ENCODE data around the gene TMEM181. TPM values are rescaled to one million over a fixed set of nuclear protein-coding genes. Genes with fewer than 3 reads are reported as not detected.

Gene TMEM181
- polyA plus RNA-seq, 1 of the 3 experiments (the other 2 are of a cell fraction): 19.5 TPM

GRCh38 chr6:158639056-158639455, 79.2 kb downstream of the TMEM181 start (continued):
- TF ChIP-seq ZBTB33 (IDR thresholded peaks at IDR 0.05; ENCODE audit: borderline replicate concordance, low read depth) (no peak), GATA2 (CRISPR knock-in tag; IDR thresholded peaks at IDR 0.05) (no peak), USF2 (IDR thresholded peaks at IDR 0.05; ENCODE audit: borderline replicate concordance, low read depth, low read length) (no peak), JUND (IDR thresholded peaks at IDR 0.05) (no peak), RXRA (IDR thresholded peaks at IDR 0.05; ENCODE audit: borderline replicate concordance, low read depth) (no peak), REST (IDR thresholded peaks at IDR 0.05; ENCODE audit: low read depth, low read length) (no peak), EZH2phosphoT487 (IDR thresholded peaks at IDR 0.05; ENCODE audit: borderline replicate concordance, low read depth) (no peak), PBX3 (IDR thresholded peaks at IDR 0.05) (no peak)

- Histone ChIP-seq H4K20me1 (ENCODE audit: insufficient read depth) (peaks cover 39% of the 10 kb centered on the region), H3K9me2 (no peaks in the 10 kb centered on the region), H3K4me1 (ENCODE audit: control insufficient read depth in 1 of 2, insufficient read depth in 2 of 2, low read depth in 1 of 2, low read length in 1 of 2) (peaks cover 13 to 33% of the 10 kb centered on the region in 2 experiments; a peak in 3 of 4 replicates), H3K36me3 (replicated peaks in 1 of 2; ENCODE audit: control insufficient read depth in 1 of 2, insufficient read depth in 2 of 2, low read length in 1 of 2) (peaks cover 25 to 38% of the 10 kb centered on the region in 2 experiments), H3K27me3 (ENCODE audit: insufficient read depth) (no peaks in the 10 kb centered on the region), H3K9ac (0 out of 2 replicates have a peak overlapping the region, but pooled peaks have one; percentile 2), H3K4me3 (ENCODE audit: low read depth in 2 of 2, low read length in 1 of 2) (0 out of 4 replicates have a peak overlapping the region, but pooled peaks of 1 of the 2 experiments have one; percentile 0), H3K27ac (ENCODE audit: low read depth in 2 of 2, low read length in 1 of 2) (no peak overlapping the region), H3K9me3 (no peaks in the 10 kb centered on the region), H2AFZ (ENCODE audit: low read depth) (no peak overlapping the region), H3F3A (replicated peaks; ENCODE audit: insufficient read depth) (peaks cover 31% of the 10 kb centered on the region), H3K79me2 (ENCODE audit: insufficient read depth) (peaks cover 80% of the 10 kb centered on the region), H3K4me2 (peak overlapping the region; percentile 85)
- no peak for TF ChIP-seq TEAD4 (IDR thresholded peaks at IDR 0.05; ENCODE audit: borderline replicate concordance, insufficient read depth)
- no peak for TF ChIP-seq SMC3 (IDR thresholded peaks at IDR 0.05; ENCODE audit: low read depth, low read length)
- TF ChIP-seq EZH2phosphoT487 (IDR thresholded peaks at IDR 0.05; ENCODE audit: borderline replicate concordance, low read depth): no peak
- no peak for TF ChIP-seq NFIC (IDR thresholded peaks at IDR 0.05; ENCODE audit: borderline replicate concordance)
- TF ChIP-seq FOXJ3 (CRISPR knock-in tag; IDR thresholded peaks at IDR 0.05): no peak
- TF ChIP-seq FOSL2 (IDR thresholded peaks at IDR 0.05; ENCODE audit: borderline replicate concordance, low read depth): no peak
- no peak for TF ChIP-seq GABPA (IDR thresholded peaks at IDR 0.05; ENCODE audit: low read depth)
- ChIA-PET POLR2A (no interaction called here), CTCF (interaction anchor here (0.8 to 1.8 kb wide), 3 partner anchors 16 to 426 kb away, joined by 3 to 5 read pairs (median 5); no protein-coding TSS in a partner anchor)
- 97% methylated on average over 2 of the region's 2 CpGs for WGBS (ENCODE audit: low lambda C conversion rate)
- DNase-seq: no peak
Observed at GRCh38 chr6:158640519-158640918, 80.6 kb downstream of the TMEM181 start.
